GM19193 (cell line): ENCODE results near the gene SNTB2.

Experiments used
- POLR2A ChIP-seq: IDR thresholded peaks from 4 replicates; pipeline ENCODE4 v1.6.1; 2011; ENCODE audit not compliant: insufficient read depth, insufficient read length; ENCODE audit errors: extremely low read depth

SNTB2 gene

DNA sequence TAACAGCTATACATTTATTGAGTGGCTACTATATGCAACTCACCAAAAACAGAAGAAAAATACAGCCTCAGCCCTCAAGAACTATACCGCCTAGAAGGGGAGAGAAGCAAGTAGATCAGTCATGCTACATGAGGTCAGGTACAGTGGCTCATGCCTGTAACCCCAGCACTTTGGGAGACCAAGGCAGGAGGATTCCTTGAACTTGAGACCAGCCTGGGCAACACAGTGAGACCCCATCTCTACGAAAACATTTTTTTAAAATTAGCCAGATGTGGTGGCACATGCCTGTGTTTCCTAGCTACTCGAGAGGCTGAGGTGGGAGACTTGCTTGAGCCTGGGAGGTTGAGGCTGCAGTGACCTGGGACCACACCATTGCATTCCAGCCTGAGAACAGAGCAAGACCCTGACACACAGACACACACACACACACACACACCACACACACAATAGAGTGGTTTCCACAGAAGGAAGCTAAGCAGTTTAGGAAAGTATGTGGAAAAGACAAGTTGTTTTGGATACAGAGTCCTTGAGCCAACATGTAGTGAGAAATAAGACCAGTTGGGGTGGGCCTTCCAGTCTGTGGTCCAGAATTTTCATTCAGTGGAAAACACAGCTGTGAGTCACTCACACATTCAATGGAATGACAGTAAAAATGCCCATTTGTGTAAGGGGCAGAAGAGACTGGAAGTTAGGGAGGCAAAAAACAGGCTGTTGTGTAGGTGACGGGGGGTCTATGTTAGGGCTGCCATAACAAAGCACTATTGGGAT, 10.7 kb upstream of the SNTB2 start:
- no peak for TF ChIP-seq POLR2A

DNA sequence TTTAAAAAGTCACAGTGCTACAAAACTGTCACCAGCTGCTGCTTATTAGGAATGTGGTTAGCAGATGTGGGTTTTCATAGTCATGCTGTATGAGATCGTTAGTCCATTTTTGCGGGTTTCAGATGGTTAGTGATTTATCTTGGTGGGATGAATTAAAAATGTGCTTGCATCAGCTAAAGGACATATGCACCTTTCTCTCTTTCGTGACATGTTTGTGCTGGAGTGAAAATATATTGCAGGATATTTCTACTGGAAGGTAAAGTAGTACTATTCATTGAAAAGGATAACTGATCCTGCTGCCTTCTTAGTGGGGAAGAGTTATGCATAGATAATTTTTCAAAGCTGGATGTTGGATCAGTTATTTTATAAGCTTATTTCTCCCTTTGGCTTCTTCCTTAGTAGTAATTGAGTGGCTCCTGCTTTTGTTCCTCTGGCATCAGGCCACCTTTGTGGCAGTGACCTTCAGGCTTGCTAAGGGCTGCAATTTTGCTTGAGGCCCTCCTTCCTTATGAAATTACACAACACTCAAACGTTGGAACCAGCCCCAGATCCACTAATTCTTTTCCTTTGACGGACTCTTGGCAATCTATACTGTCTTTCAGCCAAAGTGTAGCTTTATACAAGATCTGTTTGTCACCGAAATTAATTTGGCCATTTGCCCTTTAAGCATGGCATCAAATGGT, 7.5 kb upstream of the SNTB2 start:
- no peak for TF ChIP-seq POLR2A

DNA sequence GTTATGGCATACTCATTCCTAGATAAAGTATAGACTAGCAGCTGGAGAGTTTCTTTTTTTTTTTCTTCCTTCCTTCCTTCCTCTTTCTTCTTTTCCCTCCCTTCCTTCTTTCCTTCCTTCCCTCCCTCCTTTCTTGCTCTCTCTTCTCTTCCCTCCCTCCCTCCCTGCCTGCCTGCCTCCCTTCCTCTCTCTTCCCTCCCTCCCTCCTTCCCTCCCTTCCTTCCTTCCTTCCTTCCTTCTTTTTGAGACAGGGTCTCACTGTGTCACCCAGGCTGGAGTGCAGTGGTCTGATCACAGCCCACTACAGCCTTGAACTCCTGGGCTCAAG, 7.0 kb upstream of the SNTB2 start:
- TF ChIP-seq POLR2A, result no peak

DNA sequence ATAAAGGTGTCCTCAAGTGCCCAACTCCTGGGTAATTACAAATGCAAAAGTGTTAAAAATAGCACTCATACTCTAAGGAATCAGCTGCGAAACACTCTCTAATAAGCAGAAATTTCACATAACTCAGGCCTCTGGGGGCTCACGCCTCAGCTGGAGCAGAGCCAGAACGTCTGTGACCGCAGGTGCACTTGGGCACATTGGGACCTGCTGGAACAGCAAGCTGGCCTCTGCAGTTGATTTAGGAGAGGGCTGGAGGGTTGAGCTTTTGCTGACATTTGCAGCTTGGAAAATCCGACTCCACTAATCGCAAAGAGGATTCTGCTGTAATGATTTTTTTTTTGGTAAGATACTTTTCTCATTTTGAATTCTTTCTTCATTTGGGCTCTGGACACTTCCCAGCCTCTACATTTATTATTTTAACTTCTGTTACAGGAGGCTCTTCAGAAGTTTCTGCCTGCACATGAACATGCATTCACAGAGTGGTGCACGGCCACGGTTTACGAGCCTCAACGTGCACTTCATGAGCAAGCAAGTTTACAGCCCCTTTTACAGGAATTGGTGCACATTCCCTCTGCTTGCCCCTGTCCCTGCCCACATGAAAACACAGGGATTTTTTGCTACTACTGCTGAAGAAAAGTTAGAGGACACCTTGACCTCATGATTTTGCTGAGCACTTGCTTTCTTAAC, 4.1 kb upstream of the SNTB2 start:
- TF ChIP-seq POLR2A, result no peak

DNA sequence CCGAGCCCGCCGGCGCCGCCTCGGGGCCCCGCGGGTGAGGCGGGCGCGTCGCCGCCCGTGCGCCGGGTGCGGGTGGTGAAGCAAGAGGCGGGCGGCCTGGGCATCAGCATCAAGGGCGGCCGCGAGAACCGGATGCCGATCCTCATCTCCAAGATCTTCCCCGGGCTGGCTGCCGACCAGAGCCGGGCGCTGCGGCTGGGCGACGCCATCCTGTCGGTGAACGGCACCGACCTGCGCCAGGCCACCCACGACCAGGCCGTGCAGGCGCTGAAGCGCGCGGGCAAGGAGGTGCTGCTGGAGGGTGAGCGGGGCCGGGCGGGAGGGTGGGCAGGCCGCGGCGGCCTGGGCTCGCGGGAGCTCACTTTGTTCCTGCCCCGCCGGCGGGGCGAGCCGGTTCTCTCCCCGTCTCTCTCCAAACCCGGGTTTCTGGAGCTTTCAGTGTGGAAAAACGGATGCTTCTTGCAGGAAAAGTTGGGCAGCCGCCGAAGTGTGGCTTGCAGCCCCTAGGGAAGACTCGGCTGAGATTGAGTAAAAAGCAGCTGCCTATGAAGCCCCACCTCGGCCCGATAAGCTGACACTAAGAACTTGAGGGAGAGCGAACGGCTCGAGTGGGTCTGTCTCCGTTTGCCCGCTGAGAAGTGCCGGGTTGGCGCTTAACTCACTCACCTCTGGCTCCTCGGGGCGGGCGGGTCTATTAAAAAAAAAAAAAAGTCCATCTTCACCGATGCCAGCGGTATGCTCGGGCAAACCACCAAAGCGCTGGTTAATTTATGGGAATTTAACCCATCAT, 677 bp downstream of the SNTB2 start:
- no peak for TF ChIP-seq POLR2A

DNA sequence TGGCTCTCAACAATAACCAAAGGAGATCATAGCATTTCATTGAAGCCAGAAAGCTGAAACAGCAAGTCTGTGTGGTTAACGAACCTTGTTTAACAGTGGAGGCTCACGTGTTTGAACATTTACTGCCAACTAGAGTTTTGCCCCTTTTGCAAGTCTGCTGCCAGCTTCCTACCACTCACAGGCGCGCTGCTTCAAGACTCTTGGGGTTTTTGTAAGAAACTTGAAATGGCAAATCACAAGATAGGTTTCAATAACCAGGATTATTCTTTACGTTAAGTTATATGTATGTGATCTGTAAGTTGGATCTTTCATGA, 1.2 kb downstream of the SNTB2 start:
- no peak for TF ChIP-seq POLR2A

DNA sequence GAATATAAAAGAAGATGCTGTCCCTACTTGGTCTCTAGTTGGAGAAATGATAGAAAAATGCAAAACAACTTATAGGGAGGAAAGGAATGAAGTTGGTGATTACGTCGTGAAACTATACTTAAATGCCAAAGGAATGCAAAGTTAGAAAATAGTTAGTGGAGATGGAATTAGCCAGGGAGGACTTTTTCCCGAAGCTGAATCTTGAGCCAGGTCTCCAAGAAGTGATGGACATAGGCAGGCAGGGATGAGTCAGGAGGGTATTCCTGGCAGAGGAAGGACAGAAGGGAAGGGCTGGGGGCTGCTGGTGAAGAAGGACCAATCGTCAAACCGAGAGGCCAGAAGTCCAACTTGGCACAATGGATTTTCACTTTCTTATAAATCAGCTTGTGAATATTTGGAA, 1.8 kb downstream of the SNTB2 start:
- TF ChIP-seq POLR2A, result no peak

DNA sequence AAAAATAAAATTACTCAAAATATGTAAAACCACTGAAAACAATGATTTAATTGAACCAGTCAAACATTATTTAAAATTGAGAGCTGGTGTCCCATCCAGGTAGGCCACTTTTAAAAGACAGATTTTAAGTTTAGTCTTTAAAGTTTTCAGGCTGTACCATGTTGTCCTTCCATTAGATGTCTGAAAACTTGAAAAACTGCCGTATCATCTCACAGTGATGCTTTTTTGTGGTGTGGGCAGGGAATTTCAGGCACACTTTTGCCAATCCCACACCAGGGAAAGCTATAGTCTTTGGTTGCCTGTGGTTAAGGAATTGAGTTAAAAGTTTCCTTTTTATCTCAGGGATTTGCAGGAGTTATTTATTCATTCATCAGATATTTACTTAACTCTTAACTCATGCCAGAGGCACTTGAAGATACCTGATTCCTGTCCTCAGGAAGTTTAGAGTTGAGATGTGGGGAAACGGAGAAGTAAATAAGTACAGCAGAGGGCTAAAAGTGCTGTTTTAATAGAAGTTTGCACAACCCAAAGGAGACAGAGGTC, 3.2 kb downstream of the SNTB2 start:
- no peak for TF ChIP-seq POLR2A

DNA sequence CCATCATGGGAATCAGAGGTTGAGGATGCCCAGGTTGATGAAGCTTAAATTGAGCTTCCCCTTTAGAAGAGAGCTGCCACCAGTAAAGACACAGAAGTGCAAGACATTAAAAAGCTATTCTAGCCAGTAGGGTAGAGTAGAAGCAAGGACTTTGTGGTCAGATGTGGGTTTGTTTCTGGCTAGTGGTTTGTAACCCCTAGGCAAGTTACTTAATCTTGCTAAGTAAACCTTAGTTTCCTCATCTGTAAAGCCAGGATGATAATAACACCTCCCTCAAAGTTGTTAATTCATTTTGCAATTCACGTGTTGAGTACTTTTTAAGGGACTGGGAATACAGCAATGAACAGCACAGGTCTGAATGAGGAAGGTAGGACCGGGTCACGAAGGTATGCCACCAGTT, 3.6 kb downstream of the SNTB2 start:
- no peak for TF ChIP-seq POLR2A

DNA sequence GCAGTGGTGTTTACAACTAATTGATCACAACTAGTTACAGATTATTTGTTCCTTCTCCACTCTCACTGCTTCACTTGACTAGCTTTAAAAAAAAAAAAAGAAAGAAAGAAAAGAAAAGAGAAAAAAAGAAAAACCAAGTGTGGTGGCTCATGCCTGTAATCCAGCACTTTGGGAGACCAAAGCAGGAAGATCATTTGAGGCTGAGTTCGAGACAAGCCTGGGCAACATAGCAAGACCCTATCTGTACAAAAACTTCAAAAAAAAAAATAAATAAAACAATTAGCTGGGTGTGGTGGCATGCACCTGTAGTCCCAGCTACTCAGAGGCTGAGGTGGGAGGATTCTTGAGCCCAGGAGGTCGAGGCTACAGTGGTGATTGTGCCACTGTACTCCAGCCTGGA, 4.2 kb downstream of the SNTB2 start:
- TF ChIP-seq POLR2A, result no peak

DNA sequence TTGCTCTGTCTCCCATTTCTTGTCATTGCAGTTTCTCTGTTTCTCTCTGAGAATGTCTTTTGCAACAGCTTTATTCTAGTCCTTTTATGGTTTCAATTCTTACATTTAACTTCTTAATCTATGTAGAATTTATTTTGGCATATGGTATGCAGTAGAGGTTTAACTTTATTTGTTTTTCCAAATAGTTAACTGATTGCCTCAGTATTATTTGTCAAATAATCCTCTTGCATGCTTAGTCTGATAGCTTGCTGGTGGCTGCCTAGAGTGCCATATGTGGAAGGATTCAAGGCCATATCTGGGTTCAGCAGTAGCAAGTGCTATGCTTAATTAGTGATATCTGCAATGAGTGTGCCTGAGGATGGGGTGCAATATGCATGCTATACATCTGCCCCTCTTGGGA, 6.9 kb downstream of the SNTB2 start:
- TF ChIP-seq POLR2A, result no peak

DNA sequence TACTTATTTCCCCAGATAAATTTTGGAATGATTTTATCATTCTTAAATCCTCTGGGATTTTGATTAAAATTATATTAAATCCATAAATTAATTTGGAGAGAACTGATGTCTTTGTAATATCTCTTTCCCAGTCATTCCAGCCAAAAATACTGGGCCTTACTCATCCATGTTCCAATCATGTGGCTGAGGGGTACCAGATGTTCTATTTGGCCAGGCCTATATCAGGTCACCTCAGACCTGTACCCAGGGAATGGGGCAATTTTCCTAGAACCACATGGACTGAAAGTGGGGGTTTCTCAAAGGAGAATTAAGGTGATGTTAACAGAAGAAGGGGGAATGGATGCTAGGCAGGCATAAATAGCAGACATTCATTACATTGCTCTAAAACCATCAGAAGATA, 7.5 kb downstream of the SNTB2 start:
- no peak for TF ChIP-seq POLR2A

DNA sequence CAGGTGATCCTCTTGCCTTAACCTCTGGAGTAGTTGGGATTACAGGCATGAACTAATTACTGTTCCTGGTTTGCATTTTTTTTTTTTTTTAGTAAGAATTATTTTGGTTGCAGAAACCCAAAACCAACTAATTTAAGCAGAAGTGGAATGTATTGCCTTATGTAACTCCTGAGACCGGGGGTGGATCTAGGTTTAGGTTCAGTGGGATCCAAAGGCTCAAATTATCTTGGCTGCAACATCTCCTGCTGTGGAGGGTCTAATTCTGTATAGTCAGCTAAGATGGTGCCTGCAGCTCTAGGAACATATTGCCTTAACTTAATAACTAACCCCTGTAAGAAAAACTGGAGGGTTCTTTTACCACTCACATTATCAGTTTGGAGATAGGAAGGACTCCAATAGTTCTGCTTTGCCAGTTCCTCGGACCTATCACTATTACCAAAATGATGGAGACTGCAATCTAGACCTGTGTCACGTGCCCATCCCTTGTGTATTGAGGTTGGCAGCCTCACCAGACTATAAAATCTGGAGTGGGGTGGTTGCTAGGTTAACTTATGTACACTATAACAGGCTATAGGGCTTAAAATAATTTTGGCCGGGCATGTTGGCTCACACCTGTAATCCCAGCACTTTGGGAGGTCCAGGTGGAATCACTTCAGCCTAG, 8.5 kb downstream of the SNTB2 start:
- no peak for TF ChIP-seq POLR2A

DNA sequence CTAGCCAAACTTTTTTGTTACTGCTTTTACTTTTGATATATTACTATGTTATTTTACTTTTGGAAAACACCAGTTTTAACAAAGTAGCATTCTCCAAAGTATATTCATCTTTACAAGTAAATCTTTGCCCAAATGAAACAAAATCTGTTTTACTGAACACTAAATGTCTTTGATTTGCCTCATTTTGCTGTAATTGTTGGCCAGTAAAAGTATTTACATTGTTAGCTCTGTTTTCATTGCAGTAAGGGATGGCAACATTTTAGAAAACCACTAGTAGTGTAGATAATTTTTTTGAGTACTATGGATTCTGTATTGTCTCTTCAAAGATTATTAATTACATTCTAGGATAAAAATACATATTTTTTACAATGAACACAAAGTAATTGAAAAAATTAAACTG, 10.6 kb downstream of the SNTB2 start:
- no peak for TF ChIP-seq POLR2A

DNA sequence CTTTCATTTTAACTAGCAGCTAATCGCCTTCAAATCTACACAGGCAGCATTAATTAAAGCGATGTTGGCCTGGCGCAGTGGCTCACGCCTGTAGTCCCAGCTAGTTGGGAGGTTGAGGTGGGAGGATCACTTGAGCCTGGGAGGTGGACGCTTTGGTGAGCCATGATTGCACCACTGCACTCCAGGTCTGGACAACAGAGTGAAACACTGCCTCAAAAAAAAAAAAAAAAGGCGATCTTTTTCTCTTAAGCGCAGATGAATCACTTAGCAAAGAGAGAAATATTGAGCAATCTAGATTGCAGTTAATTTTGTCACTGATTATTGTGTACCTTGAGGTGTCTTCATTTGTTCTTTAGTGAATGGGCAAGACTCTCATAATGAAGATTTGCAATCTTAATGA, 12.4 kb downstream of the SNTB2 start:
- no peak for TF ChIP-seq POLR2A
